Measurements from ENCODE around the gene PTGS2. TPM values are rescaled to one million over a fixed set of nuclear protein-coding genes. Genes with fewer than 3 reads are reported as not detected.
"Not testable (repeated sequence)": the region's sequence is repeated elsewhere in the genome, so short reads cannot be mapped to it uniquely, and the experiment has no call there.

Gene PTGS2
- polyA plus RNA-seq, 4 donors: 0.22 to 3.9 (median 1.2) TPM

DNA sequence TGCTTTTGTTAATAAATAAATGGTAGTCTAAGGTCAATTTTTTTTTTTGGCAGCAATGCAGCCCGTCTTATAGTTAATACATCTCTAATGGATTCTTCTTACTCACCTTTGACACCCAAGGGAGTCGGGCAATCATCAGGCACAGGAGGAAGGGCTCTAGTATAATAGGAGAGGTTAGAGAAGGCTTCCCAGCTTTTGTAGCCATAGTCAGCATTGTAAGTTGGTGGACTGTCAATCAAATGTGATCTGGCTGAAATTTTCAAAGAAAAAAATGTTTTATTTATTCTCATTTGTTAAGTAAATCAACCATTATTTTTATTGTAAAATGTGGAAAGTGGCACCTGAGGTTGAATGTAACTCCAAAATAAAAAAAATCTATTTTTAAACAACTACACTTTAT lies 2.1 kb downstream of the PTGS2 start:
- peaks cover 0 to 10% (median 2%) of the 10 kb centered on the region in 3 donors for H3K27me3 ChIP-seq (ENCODE audit: control insufficient read depth in 3 of 3, insufficient read depth in 3 of 3, low read length in 3 of 3)
- FAIRE-seq (no peak), DNase-seq (no peak)
- 67 to 85% (median 71%) methylated on average over 2 of the region's 2 CpGs for WGBS, 3 donors
- no peak overlapping the region for H3K27ac ChIP-seq (ENCODE audit: low read depth in 1 of 3, low read length in 2 of 3)
- peaks cover 0 to 2% (median 0%) of the 10 kb centered on the region in 3 donors for H3K36me3 ChIP-seq (ENCODE audit: control insufficient read depth in 3 of 3, insufficient read depth in 2 of 3, low read depth in 1 of 3, low read length in 3 of 3)
- no peaks in the 10 kb centered on the region for H3K4me1 ChIP-seq (ENCODE audit: control insufficient read depth in 3 of 3, insufficient read depth in 2 of 3, low read depth in 1 of 3, low read length in 2 of 3)
- no peak overlapping the region for H3K4me3 ChIP-seq (ENCODE audit: low read depth in 1 of 3, low read length in 3 of 3)
- H3K9me3 ChIP-seq (ENCODE audit: control insufficient read depth in 2 of 2, insufficient read depth in 1 of 2, low read depth in 1 of 2, low read length in 1 of 2): no peaks in the 10 kb centered on the region

DNA sequence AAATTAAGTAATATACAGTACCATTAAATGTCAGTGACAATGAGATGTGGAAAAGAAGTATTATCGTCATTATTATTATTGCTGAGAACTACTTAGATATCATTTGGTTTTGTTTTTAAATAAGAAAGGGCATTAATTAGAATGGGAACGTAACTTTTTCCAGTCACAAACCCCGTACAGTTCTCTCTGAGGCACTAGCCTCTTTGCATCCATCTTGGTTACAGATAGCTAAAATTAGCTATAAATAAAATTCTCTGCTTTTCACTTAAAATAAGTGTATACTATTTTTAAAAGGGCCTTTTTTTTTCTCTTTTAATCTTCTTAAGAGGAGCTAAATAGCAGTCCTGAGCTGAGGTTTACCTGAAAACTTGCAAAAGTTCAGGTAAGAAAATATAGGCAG lies 7.6 kb downstream of the PTGS2 start:
- no peak for DNase-seq
- Histone ChIP-seq H3K4me1 (ENCODE audit: control insufficient read depth in 3 of 3, insufficient read depth in 2 of 3, low read depth in 1 of 3, low read length in 2 of 3) (no peaks in the 10 kb centered on the region), H3K27ac (ENCODE audit: low read depth in 1 of 3, low read length in 2 of 3) (no peak overlapping the region), H3K4me3 (ENCODE audit: low read depth in 1 of 3, low read length in 3 of 3) (no peak overlapping the region), H3K9me3 (ENCODE audit: control insufficient read depth in 2 of 2, insufficient read depth in 1 of 2, low read depth in 1 of 2, low read length in 1 of 2) (no peaks in the 10 kb centered on the region), H3K36me3 (ENCODE audit: control insufficient read depth in 3 of 3, insufficient read depth in 2 of 3, low read depth in 1 of 3, low read length in 3 of 3) (peaks cover 0 to 2% (median 0%) of the 10 kb centered on the region in 3 donors), H3K27me3 (ENCODE audit: control insufficient read depth in 3 of 3, insufficient read depth in 3 of 3, low read length in 3 of 3) (no peaks in the 10 kb centered on the region)
- no peak for FAIRE-seq
- 89 to 93% (median 90%) methylated on average over 3 of the region's 3 CpGs for WGBS, 3 donors

DNA sequence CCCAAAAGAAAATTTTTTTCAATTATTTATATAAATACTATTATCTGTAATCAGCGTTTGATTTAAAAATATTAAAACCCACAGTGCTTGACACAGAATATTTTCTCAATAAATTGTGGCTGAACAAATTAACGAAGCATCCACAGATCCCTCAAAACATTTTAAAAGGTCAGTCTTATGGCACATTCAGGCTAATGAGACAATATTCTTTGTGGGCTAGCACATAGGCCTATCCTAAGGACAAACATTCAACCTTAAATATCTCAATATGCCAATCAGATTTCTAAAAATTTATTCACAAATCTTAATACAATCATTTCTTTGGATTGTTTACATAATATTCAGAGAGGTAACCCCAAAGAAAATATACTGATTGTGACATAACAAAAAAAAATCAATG lies 8.1 kb downstream of the PTGS2 start:
- Histone ChIP-seq H3K4me1 (ENCODE audit: control insufficient read depth in 3 of 3, insufficient read depth in 2 of 3, low read depth in 1 of 3, low read length in 2 of 3) (no peaks in the 10 kb centered on the region), H3K9me3 (ENCODE audit: control insufficient read depth in 2 of 2, insufficient read depth in 1 of 2, low read depth in 1 of 2, low read length in 1 of 2) (no peaks in the 10 kb centered on the region), H3K4me3 (ENCODE audit: low read depth in 1 of 3, low read length in 3 of 3) (no peak overlapping the region), H3K36me3 (ENCODE audit: control insufficient read depth in 3 of 3, insufficient read depth in 2 of 3, low read depth in 1 of 3, low read length in 3 of 3) (peaks cover 0 to 2% (median 0%) of the 10 kb centered on the region in 3 donors), H3K27me3 (ENCODE audit: control insufficient read depth in 3 of 3, insufficient read depth in 3 of 3, low read length in 3 of 3) (no peaks in the 10 kb centered on the region), H3K27ac (ENCODE audit: low read depth in 1 of 3, low read length in 2 of 3) (no peak overlapping the region)
- WGBS, 3 donors: 87% methylated on average over 2 of the region's 2 CpGs
- DNase-seq: no peak
- no peak for FAIRE-seq

DNA sequence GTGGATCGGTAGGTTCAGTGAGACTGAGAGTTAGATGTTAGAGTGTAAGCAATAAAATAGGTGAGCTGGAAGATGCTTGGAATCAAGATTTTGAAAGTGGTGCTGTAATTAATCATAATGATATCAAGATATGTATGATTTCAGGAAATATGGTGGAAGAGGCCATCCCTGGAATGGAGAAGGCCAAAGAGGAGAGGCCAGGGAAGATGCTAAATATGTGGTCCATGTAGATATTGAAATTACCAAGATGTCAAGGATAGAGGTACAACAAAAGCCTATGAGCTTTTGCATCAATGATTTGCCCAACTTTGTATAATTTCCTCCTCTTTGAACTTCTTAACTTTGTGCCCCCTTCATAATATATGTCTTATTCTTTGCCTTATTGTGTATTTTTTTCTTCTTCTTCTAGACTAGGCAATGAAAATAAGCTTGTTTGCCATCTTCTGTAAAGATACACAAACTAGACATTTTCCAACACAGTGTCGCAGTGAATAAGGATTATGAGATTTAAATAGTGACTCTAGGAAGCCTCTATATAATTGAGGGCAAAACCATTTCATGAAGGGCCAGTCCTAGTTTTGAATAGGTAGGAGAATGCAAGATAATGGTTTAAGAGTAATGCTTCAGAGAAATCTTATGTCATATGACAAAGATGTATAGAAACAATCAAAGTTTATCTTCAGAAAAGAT lies 8.9 kb downstream of the PTGS2 start:
- WGBS, 3 donors: 86 to 93% (median 90%) methylated on average over 2 of the region's 2 CpGs

DNA sequence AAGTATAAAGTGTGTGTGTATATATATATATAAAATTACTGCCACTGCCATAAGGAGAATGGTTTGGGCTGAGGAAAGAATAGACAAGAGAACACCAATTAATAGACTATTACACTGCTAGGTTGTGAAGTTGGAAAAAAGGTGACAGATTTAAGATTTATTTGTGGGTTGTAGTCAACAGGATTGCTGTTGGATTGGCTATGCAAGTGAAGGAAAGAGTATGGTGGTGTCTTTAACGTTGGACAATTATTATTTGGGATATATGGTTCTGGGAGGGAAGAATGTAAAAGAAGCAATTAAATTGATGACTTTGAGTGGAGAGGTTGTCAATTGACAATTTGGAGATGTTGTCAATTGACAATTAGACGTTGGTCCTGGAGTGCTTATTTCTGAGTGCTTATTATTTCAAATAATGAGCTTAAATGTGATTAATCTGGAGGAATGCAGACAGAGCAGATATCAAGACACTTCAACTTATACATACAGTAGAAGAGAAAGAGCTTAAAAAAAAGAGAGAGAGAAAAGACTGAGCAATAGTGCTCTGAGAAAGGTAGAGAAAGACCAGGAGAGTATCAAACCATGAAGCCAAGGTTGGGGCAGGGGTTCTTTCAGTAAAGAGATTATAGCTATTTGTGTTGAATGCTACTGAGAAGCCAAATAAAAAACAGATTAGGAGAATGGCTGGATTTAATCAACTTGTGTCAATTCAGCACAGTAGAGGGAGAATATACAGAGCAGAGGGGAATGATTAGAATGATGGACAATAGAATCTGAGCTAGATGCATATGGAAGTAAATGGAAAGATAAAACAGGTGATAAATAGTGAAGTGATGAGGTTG lies 9.7 kb downstream of the PTGS2 start:
- whole genome bisulfite sequencing, 3 donors: 52 to 64% (median 55%) methylated on average over 2 of the region's 2 CpGs
- Histone ChIP-seq H3K27ac (ENCODE audit: low read depth in 1 of 3, low read length in 2 of 3) (no peak overlapping the region), H3K36me3 (ENCODE audit: control insufficient read depth in 3 of 3, insufficient read depth in 2 of 3, low read depth in 1 of 3, low read length in 3 of 3) (peaks cover 0 to 2% (median 0%) of the 10 kb centered on the region in 3 donors), H3K4me1 (ENCODE audit: control insufficient read depth in 3 of 3, insufficient read depth in 2 of 3, low read depth in 1 of 3, low read length in 2 of 3) (no peaks in the 10 kb centered on the region), H3K4me3 (ENCODE audit: low read depth in 1 of 3, low read length in 3 of 3) (no peak overlapping the region), H3K9me3 (ENCODE audit: control insufficient read depth in 2 of 2, insufficient read depth in 1 of 2, low read depth in 1 of 2, low read length in 1 of 2) (no peaks in the 10 kb centered on the region), H3K27me3 (ENCODE audit: control insufficient read depth in 3 of 3, insufficient read depth in 3 of 3, low read length in 3 of 3) (no peaks in the 10 kb centered on the region)
- FAIRE-seq: no peak
- no peak for DNase-seq

More for the DNA sequence above, 8.9 kb downstream of the PTGS2 start:
- Histone ChIP-seq H3K4me3 (ENCODE audit: low read depth in 1 of 3, low read length in 3 of 3) (no peak overlapping the region), H3K4me1 (ENCODE audit: control insufficient read depth in 3 of 3, insufficient read depth in 2 of 3, low read depth in 1 of 3, low read length in 2 of 3) (no peaks in the 10 kb centered on the region), H3K27ac (ENCODE audit: low read depth in 1 of 3, low read length in 2 of 3) (no peak overlapping the region), H3K36me3 (ENCODE audit: control insufficient read depth in 3 of 3, insufficient read depth in 2 of 3, low read depth in 1 of 3, low read length in 3 of 3) (peaks cover 0 to 2% (median 0%) of the 10 kb centered on the region in 3 donors), H3K9me3 (ENCODE audit: control insufficient read depth in 2 of 2, insufficient read depth in 1 of 2, low read depth in 1 of 2, low read length in 1 of 2) (no peaks in the 10 kb centered on the region), H3K27me3 (ENCODE audit: control insufficient read depth in 3 of 3, insufficient read depth in 3 of 3, low read length in 3 of 3) (no peaks in the 10 kb centered on the region)
- DNase-seq (no peak), FAIRE-seq (no peak)

DNA sequence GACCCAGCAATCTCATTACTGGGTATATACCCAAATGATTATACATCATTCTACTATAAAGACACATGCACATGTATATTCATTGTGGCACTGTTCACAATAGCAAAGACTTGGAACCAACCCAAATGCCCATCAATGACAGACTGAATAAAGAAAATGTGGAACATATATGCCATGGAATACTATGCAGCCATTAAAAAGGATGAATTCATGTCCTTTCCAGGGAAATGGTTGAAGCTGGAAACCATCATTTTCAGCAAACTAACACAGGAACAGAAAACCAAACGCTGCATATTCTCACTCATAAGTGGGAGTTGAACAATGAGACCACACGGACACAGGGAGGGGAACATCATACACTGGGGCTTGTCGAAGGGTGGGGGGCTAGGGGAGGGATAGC lies 10.4 kb downstream of the PTGS2 start:
- FAIRE-seq; DNase-seq; H3K27ac ChIP-seq (ENCODE audit: low read depth in 1 of 3, low read length in 2 of 3); H3K9me3 ChIP-seq (ENCODE audit: control insufficient read depth in 2 of 2, insufficient read depth in 1 of 2, low read depth in 1 of 2, low read length in 1 of 2); H3K4me3 ChIP-seq (ENCODE audit: low read depth in 1 of 3, low read length in 3 of 3); H3K36me3 ChIP-seq (ENCODE audit: control insufficient read depth in 3 of 3, insufficient read depth in 2 of 3, low read depth in 1 of 3, low read length in 3 of 3); H3K4me1 ChIP-seq (ENCODE audit: control insufficient read depth in 3 of 3, insufficient read depth in 2 of 3, low read depth in 1 of 3, low read length in 2 of 3); H3K27me3 ChIP-seq (ENCODE audit: control insufficient read depth in 3 of 3, insufficient read depth in 3 of 3, low read length in 3 of 3): not testable (repeated sequence)
- WGBS, 3 donors: 84 to 90% (median 89%) methylated on average over 3 of the region's 3 CpGs

DNA sequence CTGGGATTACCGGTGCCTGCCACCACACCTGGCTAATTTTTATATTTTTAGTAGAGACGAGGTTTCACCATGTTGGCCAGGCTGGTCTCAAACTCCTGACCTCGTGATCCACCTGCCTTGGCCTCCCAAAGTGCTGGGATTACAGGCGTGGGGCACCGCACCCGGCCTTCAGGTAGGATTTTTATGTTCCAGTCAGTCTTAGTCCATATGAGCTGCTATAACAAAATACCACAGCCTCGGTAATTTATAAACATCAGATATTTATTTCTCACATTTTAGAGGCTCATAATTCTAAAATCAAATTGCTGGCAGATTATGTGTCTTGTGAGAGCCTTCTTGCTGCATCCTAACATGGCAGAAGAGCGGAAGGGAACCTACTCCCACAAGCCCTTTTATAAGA lies 16.0 kb downstream of the PTGS2 start:
- WGBS, 3 donors: 85 to 87% (median 87%) methylated on average over 8 of the region's 8 CpGs
- FAIRE-seq, DNase-seq: not testable (repeated sequence)

DNA sequence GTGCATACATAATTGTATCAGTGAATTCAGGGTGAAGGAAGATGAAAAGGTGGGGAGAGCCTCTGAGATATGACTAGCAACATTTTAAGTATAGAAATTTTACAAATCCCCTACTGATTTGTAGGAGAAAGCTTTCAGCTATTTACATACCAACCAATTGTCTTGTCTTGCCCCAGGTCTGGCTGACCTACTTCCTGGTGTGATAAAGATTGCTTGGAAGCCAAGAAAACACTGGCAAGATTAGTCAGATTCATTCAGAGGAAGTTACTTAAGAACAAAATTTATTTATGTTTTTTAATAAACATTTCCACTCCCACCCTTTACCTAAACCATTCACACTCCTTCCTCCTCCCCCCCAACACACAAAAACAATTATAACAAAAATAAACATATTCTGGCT lies 17.5 kb downstream of the PTGS2 start:
- Histone ChIP-seq H3K4me3 (ENCODE audit: low read depth in 1 of 3, low read length in 3 of 3) (no peak overlapping the region), H3K27ac (ENCODE audit: low read depth in 1 of 3, low read length in 2 of 3) (no peak overlapping the region), H3K27me3 (ENCODE audit: control insufficient read depth in 3 of 3, insufficient read depth in 3 of 3, low read length in 3 of 3) (no peaks in the 10 kb centered on the region), H3K9me3 (ENCODE audit: control insufficient read depth in 2 of 2, insufficient read depth in 1 of 2, low read depth in 1 of 2, low read length in 1 of 2) (no peaks in the 10 kb centered on the region), H3K4me1 (ENCODE audit: control insufficient read depth in 3 of 3, insufficient read depth in 2 of 3, low read depth in 1 of 3, low read length in 2 of 3) (no peaks in the 10 kb centered on the region), H3K36me3 (ENCODE audit: control insufficient read depth in 3 of 3, insufficient read depth in 2 of 3, low read depth in 1 of 3, low read length in 3 of 3) (no peaks in the 10 kb centered on the region)
- no peak for DNase-seq
- FAIRE-seq: no peak

More for the DNA sequence above, 16.0 kb downstream of the PTGS2 start:
- not testable (repeated sequence) for H3K4me3 ChIP-seq (ENCODE audit: low read depth in 1 of 3, low read length in 3 of 3); H3K4me1 ChIP-seq (ENCODE audit: control insufficient read depth in 3 of 3, insufficient read depth in 2 of 3, low read depth in 1 of 3, low read length in 2 of 3); H3K27me3 ChIP-seq (ENCODE audit: control insufficient read depth in 3 of 3, insufficient read depth in 3 of 3, low read length in 3 of 3); H3K9me3 ChIP-seq (ENCODE audit: control insufficient read depth in 2 of 2, insufficient read depth in 1 of 2, low read depth in 1 of 2, low read length in 1 of 2); H3K36me3 ChIP-seq (ENCODE audit: control insufficient read depth in 3 of 3, insufficient read depth in 2 of 3, low read depth in 1 of 3, low read length in 3 of 3); H3K27ac ChIP-seq (ENCODE audit: low read depth in 1 of 3, low read length in 2 of 3)
